SK-N-MC (cell line): ENCODE data around the gene PLAAT2.
"Not testable (repeated sequence)": the region's sequence is repeated elsewhere in the genome, so short reads cannot be mapped to it uniquely, and the experiment has no call there.

ENCODE experiments used
- DNase-seq: peaks from one replicate; pipeline ENCODE4 v3.0.0-alpha.2; 2011; ENCODE audit warnings: low read depth, low spot score
- H3K27ac ChIP-seq: fragments of 200-600 bp; sonication (generic); 2 replicates; pipeline ENCODE4 v1.5.1; 2016; ENCODE audit warnings: mixed run types
- H3K36me3 ChIP-seq: fragments of 200-600 bp; sonication (generic); 2 replicates; pipeline ENCODE4 v1.6.1; 2017; ENCODE audit warnings: antibody characterized with exemption, low read length, mixed read lengths; ENCODE audit not compliant: insufficient read depth
- H3K4me3 ChIP-seq: fragments of 200-600 bp; sonication (generic); 2 replicates; pipeline ENCODE4 v1.5.1; 2016
- H3K9ac ChIP-seq: fragments of 200-600 bp; sonication (generic); 2 replicates; pipeline ENCODE4 v1.8.0; 2017; ENCODE audit warnings: mixed run types, mixed read lengths; ENCODE audit not compliant: insufficient read length
- H3K9me3 ChIP-seq: fragments of 200-600 bp; sonication (generic); 2 replicates; pipeline ENCODE4 v1.6.1; 2017; ENCODE audit warnings: low read depth, mild to moderate bottlenecking, antibody characterized with exemption, low read length, moderate library complexity, mixed read lengths
- EZH2 ChIP-seq: fragments of 200-600 bp; sonication (generic); IDR thresholded peaks from one replicate; pipeline ENCODE4 v1.6.1; 2017; ENCODE audit warnings: antibody characterized with exemption
- FOXP2 ChIP-seq: optimal IDR thresholded peaks from 2 replicates; pipeline ENCODE3; 2011; ENCODE audit warnings: mild to moderate bottlenecking, moderate library complexity; ENCODE audit not compliant: insufficient read depth; ENCODE audit errors: extremely low read length, control extremely low read depth
- POLR2AphosphoS5 ChIP-seq: IDR thresholded peaks from 2 replicates; pipeline ENCODE4 v1.6.1; 2012; ENCODE audit warnings: mild to moderate bottlenecking, low read depth, low read length, borderline replicate concordance

Gene PLAAT2

GRCh38 chr11:63603180-63603518 lies 40.0 kb upstream of the PLAAT2 start:
- no peak for TF ChIP-seq EZH2
- no peak for TF ChIP-seq POLR2AphosphoS5
- no peak for DNase-seq
- H3K27ac ChIP-seq, result no peak overlapping the region

GRCh38 chr11:63602290-63603179 lies 39.4 kb upstream of the PLAAT2 start:
- DNase-seq, H3K9ac ChIP-seq: not testable (repeated sequence)

More at GRCh38 chr11:63603180-63603518, 40.0 kb upstream of the PLAAT2 start:
- Histone ChIP-seq H3K4me3 (no peak overlapping the region), H3K9ac (no peak overlapping the region), H3K9me3 (no peaks in the 10 kb centered on the region), H3K36me3 (no peaks in the 10 kb centered on the region)

GRCh38 chr11:63599211-63600122 lies 36.3 kb upstream of the PLAAT2 start:
- Histone ChIP-seq H3K9ac (no peak overlapping the region), H3K4me3 (no peak overlapping the region), H3K36me3 (no peaks in the 10 kb centered on the region), H3K27ac (no peak overlapping the region), H3K9me3 (no peaks in the 10 kb centered on the region)
- DNase-seq, result no peak
- TF ChIP-seq FOXP2 (no peak), EZH2 (no peak), POLR2AphosphoS5 (no peak)

More at GRCh38 chr11:63602290-63603179, 39.4 kb upstream of the PLAAT2 start:
- not testable (repeated sequence) for H3K27ac ChIP-seq, H3K4me3 ChIP-seq, H3K9me3 ChIP-seq, H3K36me3 ChIP-seq

- TF ChIP-seq FOXP2 (no peak), POLR2AphosphoS5 (no peak), EZH2 (no peak)
- no peak for DNase-seq
- Histone ChIP-seq H3K27ac (no peak overlapping the region), H3K9ac (no peak overlapping the region), H3K4me3 (no peak overlapping the region), H3K9me3 (no peaks in the 10 kb centered on the region), H3K36me3 (no peaks in the 10 kb centered on the region)
These were observed 35.4 kb upstream of the PLAAT2 start for GRCh38 chr11:63598556-63598955.

GRCh38 chr11:63595296-63595695 lies 32.1 kb upstream of the PLAAT2 start:
- Histone ChIP-seq H3K9me3 (no peaks in the 10 kb centered on the region), H3K27ac (no peak overlapping the region), H3K36me3 (no peaks in the 10 kb centered on the region), H3K4me3 (no peak overlapping the region), H3K9ac (no peak overlapping the region)
- no peak for DNase-seq
- TF ChIP-seq EZH2 (no peak), FOXP2 (no peak), POLR2AphosphoS5 (no peak)

- no peaks in the 10 kb centered on the region for H3K36me3 ChIP-seq
- DNase-seq, result no peak
- no peak overlapping the region for H3K4me3 ChIP-seq
- TF ChIP-seq EZH2 (no peak), POLR2AphosphoS5 (no peak), FOXP2 (no peak)
- no peaks in the 10 kb centered on the region for H3K9me3 ChIP-seq
- no peak overlapping the region for H3K9ac ChIP-seq
- H3K27ac ChIP-seq, result no peak overlapping the region
These were observed 29.8 kb upstream of the PLAAT2 start for GRCh38 chr11:63592975-63593395.

GRCh38 chr11:63590024-63590788 lies 27.0 kb upstream of the PLAAT2 start:
- Histone ChIP-seq H3K4me3 (no peak overlapping the region), H3K9me3 (no peaks in the 10 kb centered on the region), H3K36me3 (no peaks in the 10 kb centered on the region), H3K9ac (no peak overlapping the region), H3K27ac (no peak overlapping the region)
- TF ChIP-seq POLR2AphosphoS5 (no peak), FOXP2 (no peak), EZH2 (no peak)
- DNase-seq, result no peak

- Histone ChIP-seq H3K4me3 (no peak overlapping the region), H3K36me3 (no peaks in the 10 kb centered on the region), H3K9ac (no peak overlapping the region), H3K27ac (no peak overlapping the region), H3K9me3 (no peaks in the 10 kb centered on the region)
- TF ChIP-seq EZH2, result no peak
- no peak for TF ChIP-seq FOXP2
- TF ChIP-seq POLR2AphosphoS5, result no peak
- DNase-seq, result no peak
These were observed 25.8 kb upstream of the PLAAT2 start for GRCh38 chr11:63589000-63589399.
